Amniotic epithelial cell (primary cell): Measurements from ENCODE around the gene SPOP.
A peak's percentile ranks its signal among the peaks of the same experiment; 100 is the strongest.
"Not testable (repeated sequence)": the region's sequence is repeated elsewhere in the genome, so short reads cannot be mapped to it uniquely, and the experiment has no call there.

Source experiments
- DNase-seq: peaks from one replicate; pipeline ENCODE4 v3.0.0-alpha.2; 2010; ENCODE audit warnings: low read depth

The SPOP gene

DNA sequence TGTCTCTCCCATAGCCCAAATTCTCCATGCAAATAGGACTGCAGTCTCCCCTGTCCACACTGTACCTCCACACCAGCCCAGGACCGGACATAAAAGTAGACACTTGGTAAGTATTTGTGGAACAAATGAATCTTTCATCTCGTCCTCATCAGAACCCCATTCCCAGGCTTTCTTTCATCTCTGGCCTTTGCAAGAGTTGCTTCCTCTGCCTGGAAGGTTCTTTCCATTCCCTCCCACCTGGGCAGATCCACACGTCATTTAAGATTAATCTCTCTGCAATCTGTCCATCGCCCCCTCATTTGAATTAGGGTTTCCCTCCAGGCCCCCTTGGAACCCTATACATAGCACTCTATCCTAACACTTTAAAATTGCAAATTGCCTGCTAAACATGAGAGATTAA lies 106.1 kb downstream of the SPOP start:
- DNase-seq: no peak

DNA sequence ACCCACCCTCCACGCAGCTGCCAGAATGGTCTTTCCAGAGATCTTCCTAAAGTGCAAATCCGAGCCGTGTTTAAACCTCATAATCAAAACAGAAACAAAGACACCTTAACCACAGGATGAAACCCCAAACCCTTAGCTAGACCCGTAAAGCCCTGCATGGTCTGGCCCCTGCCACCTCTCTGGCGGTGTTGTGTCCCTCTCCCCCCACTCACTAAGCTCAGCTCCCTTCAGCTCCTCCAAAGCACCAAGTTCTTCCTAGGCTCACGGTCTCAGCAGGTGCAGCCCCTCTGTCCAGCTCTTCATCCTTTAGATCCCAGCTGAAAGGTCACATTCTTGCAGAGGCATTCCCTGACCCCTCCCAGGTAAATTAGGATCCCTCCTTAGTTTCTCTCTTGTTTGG lies 106.6 kb downstream of the SPOP start:
- no peak for DNase-seq

DNA sequence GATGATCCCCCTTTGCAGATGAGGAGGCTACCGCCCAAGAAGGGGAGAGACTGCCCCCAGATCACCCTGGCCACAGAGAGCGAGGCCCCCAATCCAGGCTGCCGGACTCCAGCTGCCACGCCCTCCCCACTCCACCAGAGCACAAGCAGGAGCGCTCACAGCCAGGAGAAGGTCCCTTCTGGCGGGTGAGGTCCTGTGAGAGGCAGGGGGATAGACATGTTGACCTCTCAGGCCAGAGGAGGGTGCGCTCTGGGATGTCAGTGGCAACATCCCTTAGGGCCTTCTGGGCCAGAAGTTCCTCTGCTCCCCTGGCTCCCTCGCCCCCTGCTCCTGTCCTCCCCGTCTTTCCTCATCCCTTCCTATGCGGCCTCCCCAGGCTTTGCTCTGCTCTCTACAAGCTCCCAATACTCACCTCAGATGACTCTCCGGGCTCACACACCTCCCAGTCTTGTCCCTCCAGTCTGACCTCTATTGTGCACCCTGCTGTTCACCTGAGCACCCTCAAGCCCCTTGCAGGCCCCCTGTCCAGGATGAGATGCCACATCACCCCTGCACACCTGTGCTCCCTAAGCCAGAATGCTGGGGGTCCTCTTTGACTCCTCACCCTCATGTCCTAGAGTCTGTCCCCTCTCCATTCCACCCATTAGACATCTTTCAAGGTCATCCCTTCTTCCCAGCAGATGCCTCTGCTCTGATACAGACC lies 107.2 kb downstream of the SPOP start:
- no peak for DNase-seq

DNA sequence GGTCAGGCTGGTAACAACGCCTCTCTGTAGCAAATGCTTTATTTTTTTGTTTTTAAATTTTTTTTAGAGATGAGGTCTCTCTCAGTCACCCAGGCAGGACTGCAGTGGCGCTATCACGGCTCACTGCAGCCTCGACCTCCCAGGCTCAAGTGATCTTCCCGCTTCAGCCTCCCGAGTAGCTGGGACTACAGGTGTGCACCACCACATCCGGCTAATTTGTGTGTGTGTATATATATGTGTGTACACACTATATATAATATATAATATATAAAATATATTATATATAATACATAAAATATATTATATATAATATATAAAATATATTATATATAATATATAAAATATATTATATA lies 109.2 kb downstream of the SPOP start:
- DNase-seq: not testable (repeated sequence)

DNA sequence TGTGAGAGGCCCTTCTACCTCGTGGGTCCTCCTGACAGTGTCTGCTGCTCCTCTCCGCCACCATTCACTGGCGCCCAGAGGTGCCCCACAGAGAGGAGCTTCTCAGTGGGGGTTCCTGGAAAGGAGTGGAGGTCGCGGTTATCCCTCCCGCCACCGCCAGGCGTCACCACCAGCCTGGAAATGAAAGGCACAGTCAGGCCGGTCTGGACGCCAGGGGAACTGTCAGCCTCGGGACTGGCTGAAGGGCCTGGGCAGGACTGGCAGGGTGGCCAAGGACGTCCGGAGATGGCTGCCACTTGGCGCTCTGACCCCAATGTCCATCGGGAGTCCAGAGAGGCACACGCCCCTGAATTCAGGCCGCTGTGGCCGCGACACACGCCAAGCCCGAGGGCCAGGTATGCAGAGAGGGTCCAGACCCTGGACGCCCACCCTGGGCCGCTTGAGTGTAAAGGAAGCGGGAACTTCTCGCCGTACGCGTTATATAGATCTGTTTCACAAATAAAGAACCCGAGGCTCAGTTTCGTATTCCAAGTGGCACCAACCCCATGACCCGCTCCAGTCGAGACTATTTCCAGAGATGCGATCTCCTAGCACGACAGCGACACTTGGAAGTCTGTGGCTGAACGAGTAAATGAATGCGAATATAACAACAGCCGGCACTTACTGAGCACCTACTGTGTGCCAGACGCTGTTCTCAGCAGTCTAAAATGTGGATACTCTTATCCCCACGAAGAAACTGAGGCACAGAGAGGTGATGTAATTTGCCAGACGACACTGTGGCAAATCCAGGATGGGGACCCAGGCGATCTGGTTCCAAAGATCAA lies 109.8 kb downstream of the SPOP start:
- DNase-seq: peak; percentile 59

DNA sequence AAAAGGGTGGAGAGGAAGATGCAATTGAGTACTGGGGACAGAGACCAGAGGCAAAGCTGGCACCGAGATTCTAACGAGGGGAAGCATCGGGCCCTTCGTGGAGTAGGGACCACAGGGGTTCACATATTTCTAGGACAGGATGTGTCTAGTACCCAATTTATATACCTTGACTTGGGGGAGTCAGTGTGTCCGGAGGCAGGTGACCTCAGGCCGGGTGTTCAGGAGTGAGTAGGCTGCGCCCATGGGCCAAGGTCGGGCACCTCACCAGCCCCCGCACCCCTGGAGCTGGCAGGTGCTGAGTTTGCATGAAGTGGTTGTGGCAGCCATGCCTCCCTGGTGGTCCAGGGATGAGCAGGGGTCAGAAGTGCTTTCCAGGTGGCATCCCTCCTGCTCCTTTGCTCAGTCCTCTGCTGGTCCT lies 110.8 kb downstream of the SPOP start:
- DNase-seq: no peak

DNA sequence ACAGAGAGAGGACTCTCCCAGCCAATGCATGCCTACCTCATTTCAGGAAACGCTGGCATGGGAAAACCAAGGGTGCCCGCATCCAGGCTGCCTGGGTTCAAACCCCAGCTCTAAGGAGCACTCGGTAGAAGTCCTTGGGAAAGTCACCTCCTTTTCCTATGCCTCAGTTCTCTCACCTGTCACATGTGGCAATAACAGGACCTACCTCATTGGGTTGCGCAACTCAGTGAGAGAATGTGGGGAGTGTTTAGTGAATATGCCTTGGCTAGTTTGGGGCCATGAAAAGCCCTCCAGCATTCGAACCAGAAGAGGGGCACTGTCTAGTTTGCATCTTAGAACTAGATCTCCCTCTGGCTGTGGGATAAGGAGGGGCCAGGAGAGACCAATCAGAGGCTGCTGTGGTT lies 111.2 kb downstream of the SPOP start:
- DNase-seq: no peak

DNA sequence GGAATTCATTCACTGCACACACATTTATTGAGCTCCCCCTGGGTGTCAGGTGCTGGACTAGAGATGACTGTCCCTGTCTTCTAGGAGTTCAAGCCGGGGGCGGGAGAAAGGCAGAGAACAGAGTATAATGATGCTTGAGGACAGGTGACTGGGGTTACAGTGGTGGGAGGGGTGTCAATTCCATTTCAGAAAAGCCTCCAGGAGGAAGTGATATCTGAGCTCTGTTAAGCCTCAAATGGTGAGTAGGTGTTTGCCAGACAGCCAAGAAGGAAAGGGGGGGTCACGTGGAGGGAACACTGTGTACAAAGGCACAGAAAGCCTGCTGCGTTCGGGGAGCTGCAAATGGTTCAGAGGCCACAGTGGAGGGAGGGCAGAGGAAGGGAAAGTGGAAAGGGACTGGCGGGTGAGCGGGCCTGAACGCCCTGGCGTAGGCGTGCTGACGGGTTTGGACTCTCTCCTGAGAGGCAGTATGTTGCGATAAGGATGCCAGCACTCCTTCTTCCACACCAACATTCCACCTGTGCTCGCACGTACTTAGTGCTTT lies 111.9 kb downstream of the SPOP start:
- DNase-seq: peak; percentile 87

DNA sequence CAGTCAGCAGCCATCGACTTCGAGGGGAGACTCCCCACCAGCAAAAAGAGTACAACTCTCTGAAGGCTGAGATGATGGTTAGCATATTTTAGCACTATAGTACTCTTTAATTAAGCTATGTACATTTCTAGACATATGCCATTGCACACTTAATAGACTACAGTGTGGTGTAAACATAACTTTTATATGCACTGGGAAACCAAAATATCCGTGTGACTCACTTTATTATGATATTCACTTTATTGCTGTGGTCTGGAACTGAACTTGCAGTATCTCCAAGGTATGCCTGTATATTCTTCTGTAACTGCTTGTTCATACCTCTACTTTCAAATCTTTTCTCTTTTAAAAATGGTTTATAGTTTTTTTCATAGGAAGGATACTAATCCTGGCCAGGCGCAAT lies 113.3 kb downstream of the SPOP start:
- no peak for DNase-seq

DNA sequence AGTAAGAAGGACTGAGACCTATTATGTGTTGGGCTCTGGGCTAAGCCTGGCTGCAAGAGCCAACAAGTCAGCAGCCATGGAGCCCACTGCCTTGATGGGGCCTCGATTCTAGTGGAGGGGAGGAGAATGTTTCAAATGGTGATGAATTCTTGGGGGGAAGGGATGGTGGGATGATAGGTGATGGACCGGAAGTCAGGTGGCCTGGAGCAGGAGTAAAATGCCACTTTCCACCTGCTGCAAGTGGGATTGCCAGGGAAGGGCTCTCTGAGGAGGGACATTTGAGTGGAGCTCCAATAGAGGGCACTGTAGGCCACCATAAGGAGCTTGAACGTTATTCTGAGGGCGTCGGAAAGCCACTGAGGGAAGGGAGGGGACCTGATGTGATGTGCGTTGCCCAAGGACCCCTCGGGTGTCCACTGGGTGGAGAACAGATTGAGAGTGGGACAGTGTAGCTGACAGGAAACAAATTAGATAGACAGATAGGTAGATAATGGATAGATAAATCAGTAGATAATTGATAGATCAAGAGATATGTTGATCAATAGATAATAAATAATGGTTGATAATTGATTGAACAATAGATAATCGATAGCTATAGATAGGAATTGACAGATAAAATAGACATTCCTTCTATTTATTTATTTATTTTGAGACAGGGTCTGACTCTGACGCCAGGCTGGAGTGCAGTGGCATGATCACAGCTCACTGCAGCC lies 120.4 kb downstream of the SPOP start:
- peak; percentile 50 for DNase-seq

DNA sequence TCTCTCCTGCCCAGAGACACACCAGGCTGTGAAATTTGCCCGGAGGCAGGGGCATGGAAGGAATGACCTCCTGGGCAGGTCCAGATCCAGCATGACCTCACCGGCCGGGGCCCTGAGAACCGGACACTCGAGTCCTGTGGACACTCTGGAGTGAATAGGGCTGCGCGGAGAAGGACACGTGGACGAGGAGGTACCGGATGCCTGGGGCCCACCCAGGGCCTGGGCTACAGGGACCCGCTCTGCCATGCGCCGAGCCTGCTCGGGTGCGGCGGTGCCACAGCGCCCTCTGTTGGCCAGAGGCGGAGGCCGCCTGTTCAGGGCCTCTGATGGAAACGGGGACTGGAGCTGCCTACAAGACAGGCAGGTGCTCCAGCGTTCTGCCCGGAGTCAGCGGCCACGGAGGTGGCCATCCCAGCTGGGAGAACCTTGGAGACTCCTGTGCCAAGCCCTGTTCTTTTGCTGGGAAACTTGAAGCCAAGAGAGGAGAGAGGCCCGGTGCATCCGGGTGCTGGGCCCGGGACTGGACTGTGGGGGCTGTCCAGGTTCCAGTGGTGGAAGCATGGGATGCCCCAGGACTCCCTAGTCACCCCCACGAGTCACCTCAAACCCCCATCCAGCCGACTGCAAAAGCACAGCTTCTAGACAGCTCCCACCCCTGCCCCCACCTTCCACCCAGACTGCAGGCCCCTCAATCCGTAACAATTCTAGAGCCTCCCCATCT lies 121.5 kb downstream of the SPOP start:
- DNase-seq: peak; percentile 42

DNA sequence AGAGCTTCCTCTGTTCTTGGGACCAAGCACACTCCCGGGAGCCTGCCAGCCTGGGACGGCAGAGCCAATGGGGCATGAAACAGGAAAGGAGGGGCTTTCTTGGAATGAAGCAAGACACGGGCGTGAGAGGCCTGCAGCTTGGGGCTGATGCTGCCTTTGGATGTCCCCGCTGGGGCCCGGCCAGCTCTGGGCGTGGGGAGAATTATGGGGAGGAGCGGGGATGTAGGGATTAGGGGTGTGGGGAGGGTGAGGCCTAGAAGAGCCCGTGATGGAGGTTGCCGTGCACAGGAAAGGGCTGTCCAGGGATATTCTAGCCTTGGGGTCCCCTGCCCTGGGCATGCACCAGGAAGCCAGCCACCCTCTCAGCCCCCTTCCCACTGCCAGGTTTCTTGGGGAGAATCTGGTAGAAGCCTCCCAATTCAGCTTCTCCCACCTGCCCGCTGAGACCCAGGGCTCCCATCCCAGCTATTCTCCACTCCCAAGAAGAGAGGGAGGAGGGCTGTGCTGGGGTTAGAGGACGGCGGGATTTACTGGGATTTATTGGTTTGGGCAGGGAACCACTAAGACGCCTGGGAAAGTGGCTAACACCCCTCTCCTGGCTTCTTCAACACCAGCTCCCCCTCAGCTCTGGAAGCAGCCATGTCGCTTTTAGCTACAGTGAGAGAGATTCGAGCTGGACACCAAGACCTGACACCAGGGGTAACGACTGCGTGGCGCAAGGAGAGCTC lies 122.2 kb downstream of the SPOP start:
- DNase-seq: no peak

DNA sequence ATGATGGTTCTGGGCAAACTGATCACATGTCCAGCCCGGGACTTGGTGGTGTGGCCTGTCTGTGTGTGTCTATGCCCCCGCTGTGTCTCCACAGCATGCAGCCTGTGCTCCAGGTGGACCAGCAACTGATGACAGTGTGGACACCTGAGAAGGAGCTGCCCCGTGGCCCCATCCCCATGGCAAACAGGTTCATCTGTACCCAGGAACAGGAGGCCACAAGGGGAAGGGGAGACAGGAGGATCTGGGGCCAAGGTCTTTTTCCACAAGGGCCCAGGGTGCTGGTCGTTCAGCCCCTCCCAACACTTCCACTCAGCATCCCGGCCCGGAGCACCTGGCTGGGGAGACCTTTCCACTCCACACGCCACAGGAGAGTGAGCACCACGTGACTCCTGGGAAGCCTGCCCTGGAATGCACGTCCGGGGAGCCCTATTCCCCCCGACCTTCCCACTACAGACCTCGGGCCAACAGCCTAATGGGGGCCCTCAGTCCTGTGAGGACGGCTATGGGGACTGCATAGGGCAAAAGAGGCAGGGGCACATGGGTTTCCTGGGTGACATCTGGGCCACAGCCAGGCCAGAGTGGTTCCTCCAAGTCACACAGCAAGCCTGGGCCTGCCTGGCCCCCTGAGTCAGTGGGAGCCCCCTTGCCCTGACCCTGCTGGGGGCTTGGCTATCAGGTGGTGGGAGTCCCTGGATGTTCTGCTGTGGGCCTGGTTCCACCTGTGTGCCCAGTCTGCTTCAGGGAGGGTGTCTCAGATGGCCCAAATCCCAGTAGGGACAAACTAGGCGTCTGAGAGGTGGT lies 123.0 kb downstream of the SPOP start:
- no peak for DNase-seq

DNA sequence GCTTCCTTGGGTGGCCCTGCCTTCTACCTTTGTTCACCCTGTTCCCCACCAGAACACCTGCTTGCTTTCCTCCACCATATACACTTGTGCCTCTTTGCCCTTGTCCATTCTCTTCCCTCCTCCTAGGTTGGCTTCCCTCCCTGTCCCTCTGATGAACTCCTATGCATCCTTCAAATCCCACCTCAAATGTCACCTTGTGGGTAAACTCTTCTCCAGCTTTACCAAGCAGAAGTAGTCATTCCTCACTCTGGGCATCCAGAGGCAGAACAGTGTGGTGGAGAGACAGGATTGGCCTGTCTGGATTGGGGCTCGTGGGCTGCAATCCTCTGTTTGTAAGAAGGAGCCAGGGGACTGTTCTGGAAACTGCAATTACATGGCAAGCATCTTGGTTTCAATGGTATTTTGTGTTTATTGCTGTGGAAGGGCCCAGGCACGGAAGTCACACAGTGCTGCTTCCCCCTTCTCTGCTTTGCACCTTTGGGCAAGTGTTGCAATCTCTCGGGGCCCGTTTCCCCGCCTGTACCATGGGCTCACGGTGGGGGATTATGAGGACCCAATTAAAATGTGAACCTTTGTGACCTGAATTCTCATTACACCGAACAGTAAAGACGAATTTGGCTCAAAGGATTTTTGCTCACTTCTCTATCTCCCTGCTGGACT lies 124.1 kb downstream of the SPOP start:
- DNase-seq: no peak

DNA sequence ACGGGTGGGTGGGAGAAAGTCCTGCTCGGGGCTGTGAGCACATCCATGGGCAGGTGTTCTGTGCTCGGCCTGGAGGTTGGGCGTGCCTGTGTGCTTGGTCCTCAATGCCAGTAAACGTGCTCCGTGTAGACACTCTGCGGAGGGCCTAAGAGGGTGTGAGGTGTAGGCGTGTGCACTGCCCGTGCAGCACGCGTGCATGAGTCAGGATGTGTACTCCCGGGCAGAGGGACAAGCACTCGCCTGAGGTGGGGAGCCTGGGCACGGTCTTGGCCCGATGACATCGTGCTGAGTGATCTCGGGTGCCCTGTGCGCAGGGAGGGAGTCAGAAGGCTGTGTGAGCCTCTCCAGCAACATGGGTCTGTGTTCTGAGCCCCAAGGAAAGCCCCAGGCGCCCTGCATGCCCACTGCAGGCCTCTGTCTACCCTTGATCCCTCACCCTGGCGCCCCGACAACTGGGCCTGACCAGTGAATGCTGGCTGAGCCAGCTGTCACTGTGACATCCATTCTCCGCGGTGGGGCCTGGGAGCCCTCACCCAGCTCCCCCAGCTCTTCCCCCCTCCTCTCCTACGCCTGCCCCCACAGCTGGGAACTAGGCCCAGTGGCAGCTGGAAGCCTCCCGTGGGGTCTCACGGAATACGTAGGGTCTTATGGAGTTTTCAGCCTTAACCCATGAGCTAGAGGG lies 125.7 kb downstream of the SPOP start:
- DNase-seq: no peak

DNA sequence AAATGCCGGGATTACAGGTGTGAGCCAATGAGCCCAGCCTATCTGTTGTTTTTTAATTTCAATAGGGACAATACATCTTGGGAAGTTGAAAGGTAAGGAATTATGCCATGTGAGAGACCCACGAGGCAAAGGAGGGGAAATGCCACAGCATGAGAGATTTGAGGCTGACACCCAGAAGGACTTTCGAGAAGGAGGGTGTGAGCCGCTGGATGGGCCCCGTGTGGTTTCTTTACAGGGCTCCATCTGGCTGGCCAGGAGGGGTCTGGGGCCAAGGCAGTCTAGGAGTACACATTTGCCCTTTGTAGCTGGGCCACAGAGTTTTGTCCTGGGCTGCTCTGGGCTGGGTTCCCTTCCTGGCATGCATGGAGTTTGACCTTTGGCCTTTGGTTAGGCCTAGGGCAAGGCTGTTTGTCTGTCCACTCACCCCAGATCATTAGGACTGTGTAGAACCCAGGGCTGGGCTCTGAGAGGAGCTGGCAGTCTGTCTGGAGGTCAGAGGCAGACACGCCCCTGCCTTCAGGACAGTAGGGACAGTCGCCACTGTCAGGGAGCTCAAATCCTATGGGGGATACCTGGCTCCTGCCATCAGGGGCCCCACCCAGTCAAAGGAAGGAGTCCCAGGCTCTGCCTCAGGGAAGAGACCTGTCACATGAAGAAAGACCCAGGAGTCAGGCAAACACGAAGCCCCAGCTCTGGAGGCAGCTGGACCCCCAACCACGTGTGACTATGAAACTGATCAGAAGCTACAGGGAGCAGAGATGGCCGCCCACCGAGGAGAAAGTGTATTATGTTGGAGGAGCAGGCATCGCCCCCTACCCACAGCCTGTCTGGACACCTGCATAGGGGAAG lies 126.5 kb downstream of the SPOP start:
- DNase-seq: no peak

DNA sequence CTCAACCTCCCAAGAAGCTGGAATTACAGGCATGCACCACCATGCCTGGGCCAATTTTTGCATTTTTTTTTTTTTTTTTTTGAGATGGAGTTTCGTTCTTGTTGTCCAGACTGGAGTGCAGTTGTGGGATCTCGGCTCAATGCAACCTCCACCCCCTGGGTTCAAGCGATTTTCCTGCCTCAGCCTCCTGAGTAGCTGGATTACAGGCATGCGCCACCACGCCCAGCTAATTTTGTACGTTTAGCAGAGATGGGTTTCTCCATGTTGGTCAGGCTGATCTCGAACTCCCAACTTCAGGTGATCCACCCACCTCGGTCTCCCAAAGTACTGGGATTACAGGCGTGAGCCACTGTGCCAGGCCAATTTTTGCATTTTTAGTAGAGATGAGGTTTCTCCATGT lies 127.1 kb downstream of the SPOP start:
- not testable (repeated sequence) for DNase-seq
